HepG2 (cell line): ENCODE measurements around the gene CLCN1. TPM values are rescaled to one million over a fixed set of nuclear protein-coding genes. Genes with fewer than 3 reads are reported as not detected.

Experiments used
- ATAC-seq: fragments of 200-7000 bp; cut with Tn5 transposase; 3 replicates; pipeline ENCODE4 v1.9.1; 2020; ENCODE audit warnings: mild to moderate bottlenecking, moderate library complexity
- BruUV-seq: library from RNA; stranded (reverse); fragments of 400-500 nt; replicated peaks from 2 replicates; lab custom pipeline; 2021; lab: Mats Ljungman, UMichigan
- CTCF ChIA-PET: fragments of 300-600 bp; formaldehyde crosslinking; extraction: SDS; loops from one replicate; lab custom pipeline; 2021; ENCODE audit warnings: low total read pairs, inconsistent platforms, low intra/inter-chr PET ratio; lab: Yijun Ruan, JAX
- POLR2A ChIA-PET: fragments of 350-600 bp; sonication (Branson Sonifier 250); formaldehyde crosslinking; loops from one replicate; lab custom pipeline; 2020; ENCODE audit warnings: antibody characterized with exemption, inconsistent platforms; lab: Yijun Ruan, JAX
- DNase-seq: peaks from one replicate; pipeline ENCODE4 v3.0.0-alpha.2; 2015; ENCODE audit warnings: low spot score
- FAIRE-seq: peaks from 3 replicates; lab custom pipeline; 2011; peaks lifted over from hg19 to GRCh38; lab: Jason Lieb, UNC
- H2AFZ ChIP-seq: one replicate; pipeline ENCODE4 v1.6.1; 2011; ENCODE audit warnings: low read length, inconsistent platforms
- H3K27ac ChIP-seq: fragments of 300-600 bp; 3 replicates; pipeline ENCODE4 v1.8.0; 2011; ENCODE audit warnings: mixed run types, mild to moderate bottlenecking, mixed read lengths, low read length, inconsistent platforms; ENCODE audit not compliant: insufficient read depth; ENCODE audit errors: extremely low read length
- H3K27me3 ChIP-seq, 2 experiments: fragments of 200-600 bp in 1 of 2; 2 replicates in 1 of 2; 3 replicates in 1 of 2; pipeline versions ENCODE4 v1.6.0 to v1.8.0; 2011; ENCODE audit warnings: low read length in 2 of 2, mild to moderate bottlenecking in 2 of 2, moderate library complexity in 2 of 2, inconsistent platforms in 1 of 2; ENCODE audit not compliant: insufficient read depth in 2 of 2, control insufficient read depth in 1 of 2
- H3K36me3 ChIP-seq, 2 experiments: fragments of 200-600 bp in 1 of 2; replicated peaks in 1 of 2; 2 replicates in 1 of 2; 3 replicates in 1 of 2; pipeline versions ENCODE4 v1.5.1 to v1.8.0; 2011; ENCODE audit warnings: low read length in 2 of 2, inconsistent platforms in 1 of 2; ENCODE audit not compliant: insufficient read depth in 2 of 2, control insufficient read depth in 1 of 2
- H3K4me1 ChIP-seq: 2 replicates; pipeline ENCODE4 v1.5.1; 2012; ENCODE audit warnings: low read length, inconsistent platforms; ENCODE audit not compliant: insufficient read depth
- H3K4me2 ChIP-seq: 2 replicates; pipeline ENCODE4 v1.6.0; 2011; ENCODE audit warnings: low read depth, low read length, inconsistent platforms
- H3K4me3 ChIP-seq, 3 experiments: fragments of 200-600 bp in 1 of 3; sonication (generic), shearing (Covaris generic) in 1 of 3; replicated peaks in 1 of 3; 2 replicates each; pipeline ENCODE4 v1.5.1; 2011 to 2016; ENCODE audit warnings: low read length in 3 of 3, inconsistent platforms in 2 of 3, low read depth in 2 of 3, mild to moderate bottlenecking in 2 of 3, control low read depth in 1 of 3, mixed read lengths in 1 of 3; ENCODE audit not compliant: insufficient read depth in 1 of 3
- H3K79me2 ChIP-seq: one replicate; pipeline ENCODE4 v1.6.1; 2011; ENCODE audit warnings: low read length, inconsistent platforms; ENCODE audit not compliant: insufficient read depth
- H3K9ac ChIP-seq: 2 replicates; pipeline ENCODE4 v1.6.0; 2011; ENCODE audit warnings: mild to moderate bottlenecking, low read depth, low read length, inconsistent platforms; ENCODE audit not compliant: insufficient read depth
- H3K9me3 ChIP-seq: 2 replicates; pipeline ENCODE4 v1.5.1; 2012; ENCODE audit warnings: mild to moderate bottlenecking, low read length
- H4K20me1 ChIP-seq: 2 replicates; pipeline ENCODE4 v1.6.0; 2011; ENCODE audit warnings: inconsistent platforms, mild to moderate bottlenecking, low read length, moderate library complexity; ENCODE audit not compliant: insufficient read depth
- AKAP8 ChIP-seq: sonication (generic); formaldehyde crosslinking; IDR thresholded peaks from 2 replicates; pipeline ENCODE4 v1.5.1; 2020; ENCODE audit warnings: mild to moderate bottlenecking, missing genetic modification reagents
- ARNT2 ChIP-seq: sonication (generic); formaldehyde crosslinking; IDR thresholded peaks from 2 replicates; pipeline ENCODE4 v1.8.0; 2022; ENCODE audit warnings: mild to moderate bottlenecking, low read depth, missing genetic modification reagents, moderate library complexity
- GLI4 ChIP-seq: sonication (generic); formaldehyde crosslinking; IDR thresholded peaks from 2 replicates; pipeline ENCODE4 v1.5.1; 2020; ENCODE audit warnings: missing genetic modification reagents, mild to moderate bottlenecking, moderate library complexity, borderline replicate concordance
- MEIS2 ChIP-seq: sonication (generic); formaldehyde crosslinking; IDR thresholded peaks from 2 replicates; pipeline ENCODE4 v1.9.0; 2021; ENCODE audit warnings: mild to moderate bottlenecking, missing genetic modification reagents
- NFRKB ChIP-seq: fragments of 450-650 bp; IDR thresholded peaks from 2 replicates; pipeline ENCODE4 v1.6.1; 2017
- NR3C1 ChIP-seq: sonication (generic); formaldehyde crosslinking; IDR thresholded peaks from 2 replicates; pipeline ENCODE4 v1.4.0; 2020; ENCODE audit warnings: missing genetic modification reagents
- PPARG ChIP-seq: conservative IDR thresholded peaks from 2 replicates; pipeline ENCODE4 v1.6.1; 2016; ENCODE audit warnings: missing biosample characterization, missing genetic modification reagents
- SOX13 ChIP-seq, 3 experiments: fragments of 450-650 bp in 1 of 3; sonication (generic) in 1 of 3; formaldehyde crosslinking in 1 of 3; IDR thresholded peaks in 2 of 3; conservative IDR thresholded peaks in 1 of 3; 2 replicates each; pipeline versions ENCODE4 v1.5.0 to v1.6.1; 2016 to 2020; ENCODE audit warnings: antibody characterized with exemption in 1 of 3, mild to moderate bottlenecking in 1 of 3, missing compliant biosample characterization in 1 of 3, missing genetic modification reagents in 1 of 3, moderate library complexity in 1 of 3
- SRY ChIP-seq: sonication (generic); formaldehyde crosslinking; IDR thresholded peaks from 2 replicates; pipeline ENCODE4 v1.8.0; 2022; ENCODE audit warnings: mild to moderate bottlenecking, missing genetic modification reagents
- ZNF615 ChIP-seq: sonication (generic); formaldehyde crosslinking; IDR thresholded peaks from 2 replicates; pipeline ENCODE4 v1.5.0; 2020; ENCODE audit warnings: mild to moderate bottlenecking, missing genetic modification reagents, borderline replicate concordance
- WGBS: methylation state at CpG from one replicate; pipeline ENCODE4 v1.1.6; 2017; ENCODE audit warnings: low lambda C conversion rate; 5-methylcytosine and 5-hydroxymethylcytosine counted together
- in situ Hi-C: cut with HindIII; loops from 2 replicates; pipeline ENCODE4 v1.10.0; 2017; ENCODE audit warnings: low pct_unique_long_range_greater_than_20kb; ENCODE audit not compliant: extremely low pct_ligation_motif_present
- intact Hi-C: fragments of 100-400 bp; cut with micrococcal nuclease; formaldehyde crosslinking; loops from one replicate; pipeline ENCODE4 v1.10.0; 2022; ENCODE audit not compliant: unreplicated experiment
- polyA plus RNA-seq, 8 experiments: library from polyadenylated mRNA; depleted of rRNA in 3 of 8; stranded (reverse) in 7 of 8; unstranded in 1 of 8; fragments of >200 nt; fragmentation: Illumina TruSeq in 4 of 8; extraction: Trizol in 4 of 8; gene quantifications; 2 replicates each; pipeline versions ENCODE4 v1.2.1 to v1.2.3, GENCODE V29; 2011 to 2016; ENCODE audit warnings: low read depth in 4 of 8, missing spikeins in 1 of 8, mixed read lengths in 1 of 8; ENCODE audit not compliant: insufficient read depth in 1 of 8
- total RNA-seq, 5 experiments: library from RNA; depleted of rRNA; stranded (reverse); fragments of >200 nt; fragmentation: Illumina TruSeq; extraction: Trizol; gene quantifications; 2 replicates each; pipeline ENCODE4 v1.2.3, GENCODE V29; 2016; ENCODE audit warnings: low read depth in 1 of 5
- TF ChIP-seq, protein P1 (sequence below): sonication (generic); formaldehyde crosslinking; IDR thresholded peaks from 2 replicates; pipeline ENCODE4 v1.4.0; 2020; ENCODE audit warnings: missing genetic modification reagents, borderline replicate concordance

CLCN1 gene
- total and polyA plus RNA-seq, 2 of the 13 experiments (the other 11 are each of a cell fraction or from before 2014, with no cell fraction given), result 0.01 TPM; not detected in 1

DNA sequence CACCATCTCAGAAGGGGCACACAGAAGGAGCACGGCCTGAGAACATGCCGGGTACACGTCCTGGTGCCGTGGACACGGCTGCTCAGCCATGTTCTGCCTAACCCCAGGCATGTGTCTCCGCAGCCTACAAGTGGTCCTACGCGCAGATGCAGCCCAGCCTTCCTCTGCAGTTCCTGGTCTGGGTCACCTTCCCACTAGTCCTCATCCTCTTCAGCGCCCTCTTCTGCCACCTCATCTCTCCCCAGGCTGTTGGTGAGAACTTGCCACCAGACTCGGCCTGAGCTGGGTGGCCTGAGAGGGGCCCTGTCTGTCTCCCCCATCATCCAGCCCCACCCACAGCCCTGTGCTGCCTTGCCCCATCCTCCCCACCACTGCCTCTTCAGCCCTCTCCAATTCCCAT lies 5.3 kb downstream of the CLCN1 start:
- no peak overlapping the region for H2AFZ ChIP-seq
- H3K79me2 ChIP-seq, result no peaks in the 10 kb centered on the region
- H3K4me2 ChIP-seq, result no peak overlapping the region
- DNase-seq (no peak), ATAC-seq (no peak), FAIRE-seq (no peak)
- in situ Hi-C loops, result loop anchor here (5.0 kb wide), 1 partner anchor 96 kb away; no protein-coding TSS in a partner anchor
- ChIA-PET POLR2A (no interaction called here), CTCF (interaction anchor here (0.7 kb wide), 1 partner anchor 90 kb away, joined by 3 read pairs; no protein-coding TSS in a partner anchor)
- no peaks in the 10 kb centered on the region for H4K20me1 ChIP-seq
- no peak overlapping the region for H3K9ac ChIP-seq
- peaks cover 31% of the 10 kb centered on the region for H3K4me1 ChIP-seq
- no peak overlapping the region for H3K4me3 ChIP-seq
- peaks cover 0 to 7% of the 10 kb centered on the region in 2 experiments; a peak in 2 of 5 replicates for H3K27me3 ChIP-seq
- 63% methylated on average over 2 of the region's 10 CpGs for WGBS
- no peak for TF ChIP-seq NFRKB
- no peak for TF ChIP-seq MEIS2 (CRISPR knock-in tag)
- no peak for TF ChIP-seq NR3C1 (CRISPR knock-in tag)
- TF ChIP-seq, protein P1, sequence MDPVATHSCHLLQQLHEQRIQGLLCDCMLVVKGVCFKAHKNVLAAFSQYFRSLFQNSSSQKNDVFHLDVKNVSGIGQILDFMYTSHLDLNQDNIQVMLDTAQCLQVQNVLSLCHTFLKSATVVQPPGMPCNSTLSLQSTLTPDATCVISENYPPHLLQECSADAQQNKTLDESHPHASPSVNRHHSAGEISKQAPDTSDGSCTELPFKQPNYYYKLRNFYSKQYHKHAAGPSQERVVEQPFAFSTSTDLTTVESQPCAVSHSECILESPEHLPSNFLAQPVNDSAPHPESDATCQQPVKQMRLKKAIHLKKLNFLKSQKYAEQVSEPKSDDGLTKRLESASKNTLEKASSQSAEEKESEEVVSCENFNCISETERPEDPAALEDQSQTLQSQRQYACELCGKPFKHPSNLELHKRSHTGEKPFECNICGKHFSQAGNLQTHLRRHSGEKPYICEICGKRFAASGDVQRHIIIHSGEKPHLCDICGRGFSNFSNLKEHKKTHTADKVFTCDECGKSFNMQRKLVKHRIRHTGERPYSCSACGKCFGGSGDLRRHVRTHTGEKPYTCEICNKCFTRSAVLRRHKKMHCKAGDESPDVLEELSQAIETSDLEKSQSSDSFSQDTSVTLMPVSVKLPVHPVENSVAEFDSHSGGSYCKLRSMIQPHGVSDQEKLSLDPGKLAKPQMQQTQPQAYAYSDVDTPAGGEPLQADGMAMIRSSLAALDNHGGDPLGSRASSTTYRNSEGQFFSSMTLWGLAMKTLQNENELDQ (CRISPR knock-in tag), result no peak
- no peak for TF ChIP-seq GLI4
- TF ChIP-seq AKAP8, result no peak
- TF ChIP-seq ZNF615 (CRISPR knock-in tag), result no peak
- no peak for TF ChIP-seq SOX13 (IDR thresholded peaks at IDR 0.05)
- TF ChIP-seq SOX13 (CRISPR knock-in tag; conservative IDR thresholded peaks at IDR 0.05 in 1 of 2, IDR thresholded peaks at IDR 0.05 in 1 of 2), result no peak
- TF ChIP-seq SRY (CRISPR knock-in tag), result no peak
- no peak for TF ChIP-seq ARNT2 (CRISPR knock-in tag)
- no peak for TF ChIP-seq PPARG (CRISPR knock-in tag)
- H3K36me3 ChIP-seq, result no peaks in the 10 kb centered on the region
- BruUV-seq, result no TSS peak
- H3K27ac ChIP-seq, result no peak overlapping the region
- no peaks in the 10 kb centered on the region for H3K9me3 ChIP-seq
- intact Hi-C loops, result no loop called here
